HUES64 (cell line): ENCODE results near the gene NECTIN2.

Experiments
- H3K27ac ChIP-seq: 2 replicates; pipeline ENCODE4 v1.7.0; 2013; ENCODE audit warnings: low read depth, low read length, inconsistent platforms
- H3K27me3 ChIP-seq: 2 replicates; pipeline ENCODE4 v1.6.1; 2013; ENCODE audit warnings: mild to moderate bottlenecking, low read length; ENCODE audit not compliant: insufficient read depth
- H3K36me3 ChIP-seq: 2 replicates; pipeline ENCODE4 v1.6.1; 2013; ENCODE audit warnings: mild to moderate bottlenecking, low read length; ENCODE audit not compliant: insufficient read depth
- H3K4me1 ChIP-seq: 2 replicates; pipeline ENCODE4 v1.6.1; 2013; ENCODE audit warnings: mild to moderate bottlenecking, low read length, moderate library complexity; ENCODE audit not compliant: insufficient read depth
- H3K4me3 ChIP-seq: 2 replicates; pipeline ENCODE4 v1.5.1; 2013; ENCODE audit warnings: mild to moderate bottlenecking, low read length, moderate library complexity
- H3K9ac ChIP-seq: 2 replicates; pipeline ENCODE4 v1.6.1; 2013; ENCODE audit warnings: mild to moderate bottlenecking, low read depth, low read length
- H3K9me3 ChIP-seq: 2 replicates; pipeline ENCODE4 v1.6.1; 2013; ENCODE audit warnings: low read depth, low read length; ENCODE audit not compliant: insufficient read depth
- WGBS: fragments of 150-250, 120-280 bp; methylation state at CpG from one replicate; pipeline ENCODE4 v1.1.7; 2013; ENCODE audit warnings: missing lambda C conversion rate; 5-methylcytosine and 5-hydroxymethylcytosine counted together

Gene NECTIN2

GRCh38 chr19:44809577-44810233 is 36.4 kb upstream of the NECTIN2 start:
- peak overlapping the region; percentile 83 for H3K9ac ChIP-seq
- H3K36me3 ChIP-seq: peaks cover 15% of the 10 kb centered on the region
- peak overlapping the region; percentile 84 for H3K4me3 ChIP-seq
- H3K9me3 ChIP-seq: no peaks in the 10 kb centered on the region
- H3K27me3 ChIP-seq: peaks cover 12% of the 10 kb centered on the region
- WGBS: 50% methylated on average over 6 of the region's 7 CpGs
- H3K4me1 ChIP-seq: peaks cover 18% of the 10 kb centered on the region
- no peak overlapping the region for H3K27ac ChIP-seq

GRCh38 chr19:44810234-44811121 is 35.6 kb upstream of the NECTIN2 start:
- Histone ChIP-seq H3K9me3 (no peaks in the 10 kb centered on the region), H3K4me1 (peaks cover 18% of the 10 kb centered on the region), H3K4me3 (peak overlapping the region; percentile 30; the same call in 1 of the 2 replicates), H3K27me3 (peaks cover 5% of the 10 kb centered on the region; the same call in 1 of the 2 replicates), H3K9ac (no peak overlapping the region), H3K36me3 (peaks cover 23% of the 10 kb centered on the region), H3K27ac (no peak overlapping the region)
- WGBS: 67% methylated on average over 10 of the region's 13 CpGs

GRCh38 chr19:44811122-44811419 is 35.0 kb upstream of the NECTIN2 start:
- no peak overlapping the region for H3K27ac ChIP-seq
- WGBS: 92% methylated on average over 7 of the region's 7 CpGs
- no peaks in the 10 kb centered on the region for H3K9me3 ChIP-seq
- H3K27me3 ChIP-seq: peaks cover 5% of the 10 kb centered on the region; the same call in 1 of the 2 replicates
- H3K4me1 ChIP-seq: peaks cover 18% of the 10 kb centered on the region
- peaks cover 24% of the 10 kb centered on the region for H3K36me3 ChIP-seq
- no peak overlapping the region for H3K9ac ChIP-seq
- H3K4me3 ChIP-seq: no peak overlapping the region

GRCh38 chr19:44812142-44812718 is 33.9 kb upstream of the NECTIN2 start:
- no peak overlapping the region for H3K4me3 ChIP-seq
- peaks cover 18% of the 10 kb centered on the region for H3K4me1 ChIP-seq
- peaks cover 24% of the 10 kb centered on the region for H3K36me3 ChIP-seq
- H3K27ac ChIP-seq: no peak overlapping the region
- 92% methylated on average over 28 of the region's 28 CpGs for WGBS
- no peak overlapping the region for H3K9ac ChIP-seq
- H3K27me3 ChIP-seq: peaks cover 5% of the 10 kb centered on the region; the same call in 1 of the 2 replicates
- H3K9me3 ChIP-seq: no peaks in the 10 kb centered on the region

GRCh38 chr19:44813070-44813840 is 32.8 kb upstream of the NECTIN2 start:
- Histone ChIP-seq H3K4me3 (no peak overlapping the region), H3K36me3 (peaks cover 24% of the 10 kb centered on the region), H3K27ac (no peak overlapping the region), H3K4me1 (peaks cover 13% of the 10 kb centered on the region), H3K9ac (no peak overlapping the region), H3K27me3 (0 out of 2 replicates have a peak, but pooled peaks cover 5% of the 10 kb centered on the region), H3K9me3 (no peaks in the 10 kb centered on the region)
- 88% methylated on average over 38 of the region's 38 CpGs for WGBS

GRCh38 chr19:44813841-44814470 is 32.1 kb upstream of the NECTIN2 start:
- Histone ChIP-seq H3K36me3 (peaks cover 26% of the 10 kb centered on the region), H3K4me1 (peaks cover 13% of the 10 kb centered on the region), H3K27me3 (0 out of 2 replicates have a peak, but pooled peaks cover 5% of the 10 kb centered on the region), H3K4me3 (no peak overlapping the region), H3K9ac (no peak overlapping the region), H3K27ac (no peak overlapping the region), H3K9me3 (no peaks in the 10 kb centered on the region)
- 95% methylated on average over 16 of the region's 16 CpGs for WGBS

GRCh38 chr19:44814517-44814916 is 31.6 kb upstream of the NECTIN2 start:
- H3K27ac ChIP-seq: no peak overlapping the region
- no peak overlapping the region for H3K9ac ChIP-seq
- 94% methylated on average over 17 of the region's 17 CpGs for WGBS
- no peak overlapping the region for H3K4me3 ChIP-seq
- peaks cover 9% of the 10 kb centered on the region for H3K4me1 ChIP-seq
- no peaks in the 10 kb centered on the region; the same call in 1 of the 2 replicates for H3K27me3 ChIP-seq
- no peaks in the 10 kb centered on the region for H3K9me3 ChIP-seq
- H3K36me3 ChIP-seq: peaks cover 30% of the 10 kb centered on the region

GRCh38 chr19:44816301-44816700 is 29.8 kb upstream of the NECTIN2 start:
- H3K27me3 ChIP-seq: no peaks in the 10 kb centered on the region; the same call in 1 of the 2 replicates
- H3K4me1 ChIP-seq: no peaks in the 10 kb centered on the region
- no peak overlapping the region for H3K9ac ChIP-seq
- no peak overlapping the region for H3K4me3 ChIP-seq
- H3K27ac ChIP-seq: no peak overlapping the region
- 87% methylated on average over 2 of the region's 2 CpGs for WGBS
- H3K36me3 ChIP-seq: peaks cover 31% of the 10 kb centered on the region
- no peaks in the 10 kb centered on the region for H3K9me3 ChIP-seq

- no peak overlapping the region for H3K9ac ChIP-seq
- 87% methylated on average over 8 of the region's 8 CpGs for WGBS
- H3K4me3 ChIP-seq: no peak overlapping the region
- no peak overlapping the region for H3K27ac ChIP-seq
- H3K4me1 ChIP-seq: no peaks in the 10 kb centered on the region
- no peaks in the 10 kb centered on the region; the same call in 1 of the 2 replicates for H3K27me3 ChIP-seq
- H3K9me3 ChIP-seq: no peaks in the 10 kb centered on the region
- H3K36me3 ChIP-seq: peaks cover 31% of the 10 kb centered on the region
Observed at GRCh38 chr19:44817725-44818465, 28.2 kb upstream of the NECTIN2 start.

GRCh38 chr19:44818466-44819031 is 27.5 kb upstream of the NECTIN2 start:
- no peak overlapping the region for H3K9ac ChIP-seq
- H3K9me3 ChIP-seq: no peaks in the 10 kb centered on the region
- H3K36me3 ChIP-seq: peaks cover 28% of the 10 kb centered on the region
- no peak overlapping the region for H3K4me3 ChIP-seq
- WGBS: 90% methylated on average over 20 of the region's 20 CpGs
- H3K27ac ChIP-seq: no peak overlapping the region
- no peaks in the 10 kb centered on the region; the same call in 1 of the 2 replicates for H3K27me3 ChIP-seq
- no peaks in the 10 kb centered on the region for H3K4me1 ChIP-seq
